ENCODE results near the gene RABGAP1L.
"Not testable (repeated sequence)": the region's sequence is repeated elsewhere in the genome, so short reads cannot be mapped to it uniquely, and the experiment has no call there.

Gene RABGAP1L

DNA sequence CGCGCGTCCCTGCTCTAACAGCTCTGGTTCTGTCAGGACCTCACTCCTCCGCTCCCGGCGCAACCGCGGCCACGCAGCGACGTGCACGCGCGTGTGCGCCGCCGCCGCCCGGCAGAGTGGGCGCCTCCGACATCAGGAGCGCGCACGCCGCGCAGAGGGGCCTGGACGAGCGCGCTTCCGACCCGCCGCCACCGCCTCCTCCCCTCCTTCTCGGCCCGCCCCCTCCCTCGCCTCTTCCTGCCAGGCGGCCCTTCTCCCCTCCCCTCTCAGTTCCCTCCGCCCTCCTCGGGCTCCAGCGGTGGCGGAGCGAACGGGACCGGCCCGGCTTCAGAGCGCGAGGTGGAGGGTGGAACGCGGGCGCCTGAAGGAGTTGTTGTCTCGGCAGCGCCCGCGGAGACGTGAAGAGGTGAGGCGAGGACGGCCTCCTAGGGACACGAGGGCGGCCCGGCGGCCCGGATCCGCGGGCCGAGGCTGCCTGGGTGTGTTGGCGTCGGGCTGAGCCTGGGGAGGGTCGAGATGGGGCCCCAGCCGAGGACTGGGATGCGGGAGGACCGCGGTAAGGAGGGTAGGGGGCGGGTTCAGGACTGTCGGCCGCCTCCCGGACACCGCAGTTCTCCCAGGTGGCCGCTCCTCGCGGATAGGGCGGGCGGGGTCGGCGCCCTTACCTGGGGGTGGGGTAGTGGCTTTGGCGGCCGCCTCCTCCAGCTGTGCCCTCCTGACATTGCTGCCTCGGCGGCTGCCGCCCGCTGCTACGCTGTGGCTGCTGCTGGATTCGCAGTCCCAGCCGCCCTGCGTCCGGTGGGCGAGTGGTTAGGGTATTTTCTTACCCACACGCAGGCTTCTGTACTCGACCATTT, at the start of gene RABGAP1L:
RABGAP1L (plus strand) TSS at position 269 of the 857 bp plus-strand sequence.
- DNase-seq (ENCODE audit: low read depth) = peak; percentile 85

DNA sequence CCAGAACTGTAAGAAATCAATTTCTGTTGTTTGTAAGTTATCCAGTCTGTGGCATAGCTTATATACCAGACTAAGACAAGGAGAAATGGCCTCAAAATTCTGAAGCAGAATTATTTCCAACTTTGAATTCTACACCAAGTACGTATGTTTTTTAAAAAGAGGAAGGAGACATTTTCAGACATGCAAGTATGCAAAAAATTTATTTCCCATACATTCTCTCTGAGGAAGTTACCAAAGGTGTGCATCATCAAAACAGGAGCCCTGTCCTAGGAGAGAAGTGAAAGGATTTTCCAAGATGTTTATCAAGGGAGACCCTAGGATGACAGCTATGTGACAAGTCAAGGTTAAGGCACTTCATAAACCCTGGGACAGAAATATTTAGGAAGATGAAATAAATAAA, 49.3 kb upstream of the RABGAP1L start:
- DNase-seq (ENCODE audit: low read depth) = no peak

DNA sequence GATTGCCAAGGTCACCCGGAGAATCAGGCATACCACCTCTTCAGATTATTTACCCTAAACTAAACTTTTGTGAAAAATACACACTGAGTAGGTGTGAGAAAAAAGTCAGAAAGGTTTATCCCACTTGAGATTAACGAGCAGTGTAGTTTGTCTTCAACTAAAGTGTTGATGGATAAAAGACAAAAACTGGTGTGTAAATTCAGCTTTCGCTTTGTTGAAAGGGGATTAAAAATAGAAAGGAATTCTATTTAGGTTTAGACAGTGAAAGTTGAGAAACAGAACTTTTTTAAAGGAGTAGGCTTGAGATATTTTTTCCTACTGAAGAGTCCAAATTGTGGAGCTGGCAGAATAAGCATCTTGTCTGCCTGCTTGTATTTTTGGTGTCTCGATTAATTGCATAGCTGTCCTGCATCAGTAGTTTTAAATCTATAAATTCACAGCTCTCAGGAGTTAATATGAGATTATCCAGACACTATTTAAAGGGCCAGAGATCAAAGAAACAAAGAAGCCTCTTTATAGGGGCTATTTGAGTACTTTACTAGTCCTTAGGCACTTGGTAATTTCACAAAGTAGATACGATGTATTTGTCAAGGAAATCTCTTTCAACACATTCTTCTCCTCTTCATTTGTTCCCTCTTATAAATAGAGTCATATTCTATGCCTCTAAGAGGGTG, 46.7 kb upstream of the RABGAP1L start:
- no peak for DNase-seq (ENCODE audit: low read depth)

DNA sequence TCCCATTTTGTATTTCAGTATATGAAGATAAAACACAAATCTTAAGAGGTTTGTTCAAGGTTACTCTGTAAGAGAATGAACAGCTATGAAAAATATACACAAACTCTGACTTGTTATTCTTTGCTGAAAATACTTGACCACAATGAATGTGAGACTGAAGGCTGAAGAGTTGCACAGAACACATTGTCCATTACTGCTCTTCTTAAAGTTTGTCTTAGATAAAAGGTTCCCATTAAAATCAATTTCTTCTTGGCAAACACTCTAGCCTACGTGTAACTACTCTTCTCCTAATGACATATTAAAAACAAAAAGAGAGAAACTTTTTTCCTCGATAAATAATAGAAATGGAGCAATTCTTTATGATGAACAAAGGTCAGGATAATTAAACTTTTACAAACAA, 45.2 kb upstream of the RABGAP1L start:
- DNase-seq (ENCODE audit: low read depth) = no peak

DNA sequence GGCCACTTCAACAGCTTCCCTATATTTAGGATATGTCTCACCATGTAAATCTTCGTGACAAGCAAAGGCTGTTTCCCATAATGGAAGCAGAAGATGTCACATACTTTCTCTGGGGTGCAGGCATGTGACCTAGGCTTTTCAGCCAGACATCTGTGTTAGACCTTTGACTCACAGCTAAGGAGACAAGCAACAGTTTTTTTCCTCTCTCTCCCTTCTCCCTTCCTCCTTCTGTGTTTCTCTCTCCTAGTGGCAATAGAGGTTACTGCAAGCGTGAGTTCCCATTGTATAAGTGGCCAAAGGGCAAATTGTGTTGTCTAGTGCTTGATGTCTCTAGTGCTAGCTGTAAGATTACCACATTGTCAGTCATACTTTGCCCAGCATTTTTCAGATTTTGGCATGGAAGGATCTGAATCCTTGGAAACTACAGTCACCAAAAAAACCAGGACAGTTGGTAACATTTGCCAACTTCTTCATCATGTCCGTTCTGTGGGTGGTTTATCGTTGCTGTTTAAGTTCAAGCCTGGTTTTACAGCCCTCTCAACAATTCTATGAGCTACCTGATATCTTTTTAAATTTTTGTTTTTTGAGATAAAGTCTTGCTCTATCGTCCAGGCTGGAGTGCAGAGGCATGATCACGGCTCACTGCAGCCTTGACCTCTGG, 44.4 kb upstream of the RABGAP1L start:
- no peak for DNase-seq (ENCODE audit: low read depth)

DNA sequence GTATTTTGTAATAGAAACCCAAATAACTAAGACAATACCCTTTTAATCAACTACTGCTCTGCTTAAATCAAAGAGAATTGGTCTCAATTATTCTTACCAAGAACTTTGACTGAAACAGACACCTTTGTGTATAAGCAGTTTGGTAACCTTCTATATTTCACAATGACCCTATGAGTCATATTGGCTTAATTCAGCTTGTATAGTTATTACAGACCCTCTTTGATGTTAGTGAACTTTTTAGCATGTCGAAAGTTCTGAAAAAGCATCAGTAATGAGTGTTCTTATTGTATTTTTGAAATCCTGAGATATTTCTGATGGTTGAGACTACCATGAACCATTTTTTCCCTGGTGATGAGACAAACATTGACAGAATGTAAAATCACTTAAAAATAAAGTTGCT, 43.3 kb upstream of the RABGAP1L start:
- DNase-seq (ENCODE audit: low read depth) = no peak

DNA sequence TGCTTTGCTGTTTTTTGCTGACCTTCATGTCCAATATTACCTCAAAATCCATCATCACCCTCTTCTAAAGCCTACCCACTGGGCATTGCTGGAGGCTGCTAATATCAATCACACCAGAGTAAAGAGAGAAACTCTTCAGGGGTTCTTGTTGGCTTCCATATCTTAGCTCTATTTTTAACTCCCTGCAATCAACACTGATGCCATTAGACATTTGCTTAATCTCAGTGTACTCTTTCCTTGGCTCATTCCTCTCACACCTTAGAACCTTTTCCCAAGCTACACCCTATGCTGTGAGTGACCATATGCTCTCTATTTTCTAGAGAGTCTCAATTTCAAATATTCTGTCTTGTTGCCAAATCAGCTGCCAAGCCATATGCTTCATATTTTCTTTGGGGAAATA, 40.6 kb upstream of the RABGAP1L start:
- no peak for DNase-seq (ENCODE audit: low read depth)

DNA sequence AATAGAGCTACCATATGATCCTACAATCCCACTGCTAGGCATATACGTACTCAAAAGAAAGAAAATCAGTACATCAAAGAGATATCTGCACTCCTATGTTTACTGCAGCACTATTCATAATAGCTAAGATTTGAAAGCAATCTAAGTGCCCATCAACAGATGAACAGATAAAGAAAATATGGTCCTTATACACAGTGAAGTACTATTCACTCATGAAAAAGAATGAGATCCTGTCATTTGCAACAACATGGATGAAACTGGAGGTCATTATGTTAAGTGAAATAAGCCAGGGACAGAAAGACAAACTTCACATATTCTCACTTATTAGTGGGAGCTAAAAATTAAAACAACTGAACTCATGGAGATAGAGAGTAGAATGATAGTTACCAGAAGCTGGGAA, 37.0 kb upstream of the RABGAP1L start:
- DNase-seq (ENCODE audit: low read depth) = not testable (repeated sequence)

DNA sequence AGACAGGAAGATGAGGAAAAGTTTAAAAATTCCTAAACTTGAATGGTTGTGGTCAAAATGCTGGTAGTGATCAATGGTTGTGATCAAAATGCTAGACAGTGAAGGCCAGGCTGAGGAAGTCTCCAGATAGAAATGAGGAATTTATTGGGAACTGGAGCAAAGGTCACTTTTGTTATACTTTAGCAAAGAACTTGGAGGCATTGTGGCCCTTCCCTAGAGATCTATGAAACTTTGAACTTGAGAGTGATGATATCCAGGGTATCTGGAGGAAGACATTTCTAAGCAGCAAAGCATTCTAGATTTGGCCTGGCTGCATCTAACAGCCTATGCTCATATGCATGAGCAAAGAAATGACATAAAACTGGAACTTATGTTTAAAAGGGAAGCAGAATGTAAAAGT, 35.5 kb upstream of the RABGAP1L start:
- no peak for DNase-seq (ENCODE audit: low read depth)

DNA sequence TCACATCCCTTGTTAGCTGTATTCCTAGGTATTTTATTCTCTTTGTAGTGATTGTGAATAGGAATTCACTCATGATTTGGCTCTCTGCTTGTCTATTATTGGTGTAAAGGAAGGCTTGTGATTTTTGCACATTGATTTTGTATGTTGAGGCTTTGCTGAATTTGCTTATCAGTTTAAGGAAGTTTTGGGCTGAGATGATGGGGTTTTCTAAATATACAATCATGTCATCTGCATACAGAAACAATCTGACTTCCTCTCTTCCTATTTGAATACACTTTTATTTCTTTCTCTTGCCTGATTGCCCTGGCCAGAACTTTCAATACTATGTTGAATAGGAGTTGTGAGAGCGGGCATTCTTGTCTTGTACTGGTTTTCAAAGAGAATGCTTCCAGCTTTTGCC, 32.1 kb upstream of the RABGAP1L start:
- not testable (repeated sequence) for DNase-seq (ENCODE audit: low read depth)

DNA sequence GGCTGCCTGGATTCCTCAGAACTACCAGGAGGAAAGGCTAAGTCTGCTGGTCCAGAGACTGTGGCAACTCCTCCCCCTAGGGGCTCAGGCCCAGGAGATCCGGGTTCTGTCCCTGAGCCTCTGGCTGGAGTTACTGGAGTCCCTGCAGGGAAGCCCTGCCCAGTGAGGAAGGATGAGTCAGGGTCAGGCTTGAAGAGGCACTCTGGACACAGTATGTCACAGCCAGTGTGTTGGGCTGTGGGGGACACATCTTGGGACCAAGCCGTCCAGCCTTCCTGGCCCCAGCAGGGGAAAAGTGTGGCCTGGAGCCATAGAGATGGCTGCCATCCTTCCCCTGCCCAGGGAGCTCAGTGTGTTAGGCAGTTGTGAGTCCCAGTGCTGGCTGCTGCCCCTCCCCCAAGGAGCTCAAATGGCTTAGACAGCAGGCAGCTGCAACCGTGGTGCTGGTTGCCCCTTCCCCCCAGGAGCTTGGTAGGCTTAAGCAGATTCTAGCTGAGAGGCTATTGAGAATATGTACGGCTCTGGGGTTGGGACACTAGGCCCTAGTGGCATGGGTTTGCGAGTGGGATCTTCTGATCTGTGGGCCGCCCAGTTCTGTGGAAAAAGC, 28.2 kb upstream of the RABGAP1L start:
- no peak for DNase-seq (ENCODE audit: low read depth)

DNA sequence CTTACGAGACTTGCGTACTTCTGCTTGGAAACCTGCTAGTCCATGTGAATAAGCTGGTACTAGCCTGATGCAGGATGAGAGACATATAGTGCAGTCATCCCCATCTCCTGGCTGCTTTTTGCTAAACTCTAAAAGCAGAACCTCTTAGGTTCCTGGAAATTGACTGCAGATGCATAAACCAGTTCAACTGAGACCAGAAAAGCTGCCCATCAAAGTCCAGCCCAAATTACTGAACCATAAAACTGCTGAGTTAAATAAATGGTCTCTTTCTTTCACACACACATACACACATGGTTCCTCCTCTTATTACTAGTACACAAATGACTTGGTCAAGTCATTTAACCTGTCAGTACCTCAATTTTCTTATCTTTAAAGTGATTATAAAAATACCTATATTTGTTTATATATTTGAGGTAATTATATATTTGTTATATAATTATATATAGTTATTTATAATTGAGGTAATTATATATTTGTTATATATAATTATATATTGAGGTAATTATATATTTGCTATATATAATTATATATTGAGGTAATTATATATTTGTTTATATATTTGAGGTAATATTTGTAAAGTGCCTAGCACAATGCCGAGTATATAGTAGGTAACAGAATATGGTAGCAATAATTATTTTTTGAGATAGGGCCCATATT, 25.2 kb upstream of the RABGAP1L start:
- DNase-seq (ENCODE audit: low read depth) = no peak

DNA sequence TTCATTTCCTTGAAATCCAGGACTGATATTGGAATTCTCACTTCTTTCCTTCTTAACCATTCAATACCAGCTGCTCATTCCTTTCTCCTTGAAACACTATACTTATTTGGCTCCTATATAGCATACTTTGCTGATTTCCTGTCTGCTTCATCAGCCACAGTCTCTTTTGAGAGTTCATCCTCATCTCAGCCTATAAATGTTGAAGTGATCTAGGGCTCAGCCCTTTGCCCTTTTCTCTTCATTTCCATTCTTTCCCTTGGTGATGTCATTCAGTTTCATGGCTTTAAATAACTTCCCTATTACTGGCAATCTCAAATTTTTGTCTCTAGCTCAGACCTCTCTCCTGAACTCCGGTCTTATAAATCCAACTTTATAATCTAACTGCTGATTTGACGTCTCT, 24.1 kb upstream of the RABGAP1L start:
- DNase-seq (ENCODE audit: low read depth) = no peak

DNA sequence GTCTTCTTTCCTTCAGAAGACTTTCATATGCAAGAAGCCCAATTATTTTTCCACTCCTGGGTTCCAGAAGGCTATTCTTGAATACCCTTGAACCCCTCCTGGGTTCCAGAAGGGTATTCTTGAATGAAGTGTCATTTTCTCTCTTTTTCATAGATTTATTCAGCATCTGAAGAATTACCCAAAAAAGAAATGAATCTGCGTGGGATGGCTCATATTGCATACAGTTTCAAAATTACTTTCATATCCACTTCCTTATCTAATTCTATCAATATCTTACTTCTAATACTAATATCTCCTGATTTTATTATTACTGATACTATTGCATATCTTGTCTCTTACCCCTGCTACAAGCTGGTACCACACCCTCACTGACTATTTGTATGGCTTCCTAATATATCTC, 22.6 kb upstream of the RABGAP1L start:
- DNase-seq (ENCODE audit: low read depth) = no peak

DNA sequence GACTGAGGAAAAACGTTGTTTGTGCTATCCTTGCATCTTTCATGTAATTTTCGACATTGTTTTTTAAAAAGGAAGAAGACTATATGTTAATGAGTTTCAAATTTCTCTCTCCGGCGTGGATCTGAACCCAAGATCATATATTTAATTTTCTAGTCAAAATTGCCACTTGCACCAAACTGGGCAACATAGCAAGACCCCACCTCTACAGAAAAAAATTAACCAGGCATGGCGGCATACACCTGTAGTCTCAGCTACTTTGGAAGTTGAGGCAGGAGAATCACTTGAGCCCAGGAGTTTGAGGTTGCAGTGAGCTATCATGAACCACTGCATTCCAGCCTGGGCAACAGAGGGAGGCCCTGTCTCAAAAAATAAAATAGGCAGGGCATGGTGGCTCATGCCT, 16.5 kb upstream of the RABGAP1L start:
- DNase-seq (ENCODE audit: low read depth) = no peak

DNA sequence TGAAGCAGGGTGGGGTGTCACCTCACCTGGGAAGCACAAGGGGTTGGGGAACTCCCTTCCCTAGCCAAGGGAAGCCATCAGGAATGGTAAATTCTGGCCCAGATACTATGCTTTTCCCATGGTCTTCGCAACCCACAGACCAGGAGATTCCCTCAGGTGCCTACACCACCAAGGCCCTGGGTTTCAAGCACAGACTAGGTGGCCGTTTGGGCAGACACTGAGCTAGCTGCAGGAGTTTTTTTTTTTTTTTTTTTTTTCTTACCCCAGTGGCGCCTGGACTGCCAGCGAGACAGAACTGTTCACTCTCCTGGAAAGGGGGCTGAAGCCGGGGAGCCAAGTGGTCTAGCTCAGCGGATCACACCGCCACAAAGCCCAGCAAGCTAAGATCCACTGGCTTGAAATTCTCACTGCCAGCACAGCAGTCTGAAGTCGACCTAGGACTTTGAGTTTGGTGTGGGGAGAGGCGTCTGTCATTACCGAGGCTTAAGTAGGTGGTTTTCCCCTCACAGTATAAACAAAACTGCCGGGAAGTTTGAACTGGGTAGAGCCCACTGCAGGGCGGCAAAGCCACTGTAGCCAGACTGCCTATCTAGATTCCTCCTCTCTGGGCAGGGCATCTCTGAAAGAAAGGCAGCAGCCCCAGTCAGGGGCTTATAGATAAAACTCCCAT, 15.5 kb upstream of the RABGAP1L start:
- not testable (repeated sequence) for DNase-seq (ENCODE audit: low read depth)

DNA sequence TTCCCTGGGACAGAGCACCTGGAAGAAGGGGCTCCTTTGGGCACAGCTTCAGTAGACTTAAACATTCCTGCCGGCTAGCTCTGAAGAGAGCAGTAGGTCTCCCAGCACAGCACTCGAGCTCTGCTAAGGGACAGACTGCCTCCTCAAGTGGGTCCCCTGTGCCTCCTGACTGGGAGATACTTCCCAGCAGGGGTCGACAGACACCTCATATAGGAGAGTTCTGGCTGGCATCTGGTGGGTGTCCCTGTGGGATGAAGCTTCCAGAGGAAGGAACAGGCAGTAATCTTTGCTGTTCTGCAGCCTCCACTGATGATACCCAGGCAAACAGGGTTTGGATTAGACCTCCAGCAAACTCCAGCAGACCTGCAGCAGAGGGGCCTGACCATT, 14.9 kb upstream of the RABGAP1L start:
- DNase-seq (ENCODE audit: low read depth) = not testable (repeated sequence)

DNA sequence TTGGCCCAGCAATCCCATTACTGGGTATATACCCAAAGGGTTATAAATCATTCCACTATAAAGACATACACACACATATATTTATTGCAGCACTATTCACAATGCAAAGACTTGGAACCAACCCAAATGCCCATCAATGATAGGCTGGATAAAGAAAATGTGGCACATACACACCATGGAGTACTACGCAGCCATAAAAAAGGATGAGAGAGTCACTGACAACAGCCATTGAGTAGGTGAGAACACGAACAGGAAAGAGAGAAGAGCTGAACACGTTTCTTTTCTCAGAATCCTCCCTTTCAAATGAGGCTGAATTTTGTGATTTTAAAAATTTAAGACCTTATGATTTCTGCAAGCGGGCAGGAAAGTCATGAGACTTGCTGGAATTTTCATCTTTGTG, 10.1 kb upstream of the RABGAP1L start:
- no peak for DNase-seq (ENCODE audit: low read depth)

DNA sequence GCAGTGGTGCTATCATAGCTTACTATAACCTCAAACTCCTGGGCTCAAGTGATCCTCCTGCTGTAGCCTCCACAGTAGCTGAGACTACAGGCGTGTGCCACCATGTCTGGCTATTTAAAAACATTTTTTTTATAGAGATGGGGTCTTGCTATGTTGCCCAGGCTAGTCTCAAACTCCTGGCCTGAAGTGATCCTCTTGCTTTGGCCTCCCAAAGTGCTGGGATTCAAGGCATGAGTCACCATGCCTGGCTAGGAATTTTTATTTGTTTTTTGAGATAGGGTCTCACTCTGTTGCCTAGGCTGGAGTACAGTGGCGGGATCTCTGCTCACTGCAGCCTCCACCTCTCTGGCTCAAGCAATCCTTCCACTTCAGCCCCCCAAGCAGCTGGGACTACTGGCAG, 8.8 kb upstream of the RABGAP1L start:
- no peak for DNase-seq (ENCODE audit: low read depth)

DNA sequence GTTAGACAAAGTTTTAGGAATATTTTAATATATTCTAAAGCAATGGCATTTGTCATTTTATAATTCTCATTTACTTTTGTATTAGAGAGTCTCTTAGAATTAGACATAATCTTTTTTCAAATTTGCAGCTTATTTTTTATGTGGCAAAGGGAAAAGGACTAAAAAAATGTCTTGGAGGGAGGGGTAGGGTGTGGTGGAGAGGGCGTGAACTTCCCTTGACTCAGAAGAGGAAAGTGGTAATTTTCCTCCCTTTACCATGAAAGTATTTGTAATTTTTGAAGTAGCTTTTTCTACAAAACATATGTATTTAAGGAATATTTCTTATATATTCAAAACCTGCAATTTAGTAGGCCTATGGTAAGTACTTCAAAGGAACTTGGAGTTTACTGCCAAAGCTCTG, 6.9 kb upstream of the RABGAP1L start:
- no peak for DNase-seq (ENCODE audit: low read depth)

DNA sequence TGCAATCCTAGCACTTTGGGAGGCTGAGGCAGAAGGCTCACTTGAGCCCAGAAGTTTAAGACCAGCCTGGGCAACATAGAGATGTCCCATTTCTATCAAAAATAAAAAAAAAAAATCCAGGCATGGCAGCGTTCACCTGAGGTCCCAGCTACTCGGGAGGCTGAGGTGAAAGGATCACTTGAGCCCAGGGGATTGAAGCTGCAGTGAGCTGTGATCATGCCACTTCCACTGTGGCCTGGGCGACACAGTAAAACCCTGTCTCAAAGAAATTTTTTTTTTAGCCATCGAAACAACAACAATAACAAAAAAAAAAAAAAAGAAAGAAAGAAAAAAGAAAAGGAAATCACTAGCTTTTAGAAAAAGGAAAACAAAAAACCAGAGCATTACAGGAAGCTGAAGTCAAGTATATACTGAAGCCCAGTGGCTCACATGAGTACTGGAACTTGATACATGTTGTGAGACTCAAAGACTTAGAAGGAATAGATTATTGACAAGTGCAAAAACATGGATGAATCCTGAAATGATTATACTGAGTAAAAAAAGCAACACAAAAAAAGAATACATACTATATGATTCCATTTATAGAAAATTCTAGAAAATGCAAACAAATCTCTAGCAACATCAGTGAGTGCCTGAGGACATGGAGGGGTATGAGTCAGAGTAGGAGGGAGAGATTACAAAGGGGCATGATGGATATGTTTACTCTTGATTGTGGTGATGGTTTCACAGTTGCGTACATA, 6.1 kb upstream of the RABGAP1L start:
- no peak for DNase-seq (ENCODE audit: low read depth)

Data from stimulated activated CD8-positive, alpha-beta memory T cell treated with anti-CD3 and anti-CD28 coated beads, Interleukin-15, amount 100 ng/mL, for 1 hour (primary cell).